CD4-positive, alpha-beta T cell treated with Interleukin-15 for 4 hours (primary cell): ENCODE results near the gene SPEN.
"Not testable (repeated sequence)": the region's sequence is repeated elsewhere in the genome, so short reads cannot be mapped to it uniquely, and the experiment has no call there.

Source experiments
- DNase-seq: peaks from one replicate; pipeline ENCODE4 v3.0.0-alpha.2; 2020; ENCODE audit warnings: low spot score

SPEN gene

DNA sequence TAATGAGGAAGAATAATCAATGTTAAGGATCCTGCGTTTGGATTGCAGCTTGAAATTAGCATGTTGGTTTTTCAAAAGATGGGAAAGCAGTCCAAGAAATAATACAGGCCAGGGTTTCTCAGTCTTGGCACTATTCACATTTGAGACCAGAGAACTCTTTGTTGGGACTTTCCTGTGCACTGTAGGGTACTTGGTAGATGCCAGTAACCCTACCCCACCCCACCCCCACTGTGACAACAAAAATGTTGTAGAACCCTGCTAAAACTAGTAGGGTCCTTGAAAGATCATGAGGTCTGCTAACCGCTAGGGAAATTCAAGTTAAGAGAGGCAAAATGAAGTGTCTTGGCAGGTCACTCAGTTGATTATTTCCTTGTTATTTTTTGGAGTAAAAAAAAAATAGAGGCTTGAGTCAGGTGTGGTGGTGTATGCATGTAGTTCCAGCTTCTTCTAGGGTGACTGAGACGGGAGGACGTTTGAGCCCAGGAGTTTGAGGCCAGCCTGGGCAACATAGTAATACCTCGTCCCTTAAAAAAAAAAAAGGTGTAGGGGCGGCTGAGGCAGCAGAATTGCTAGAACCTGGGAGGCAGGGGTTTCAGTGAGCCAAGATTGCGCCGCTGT, 53.3 kb downstream of the SPEN start:
- DNase-seq: no peak

DNA sequence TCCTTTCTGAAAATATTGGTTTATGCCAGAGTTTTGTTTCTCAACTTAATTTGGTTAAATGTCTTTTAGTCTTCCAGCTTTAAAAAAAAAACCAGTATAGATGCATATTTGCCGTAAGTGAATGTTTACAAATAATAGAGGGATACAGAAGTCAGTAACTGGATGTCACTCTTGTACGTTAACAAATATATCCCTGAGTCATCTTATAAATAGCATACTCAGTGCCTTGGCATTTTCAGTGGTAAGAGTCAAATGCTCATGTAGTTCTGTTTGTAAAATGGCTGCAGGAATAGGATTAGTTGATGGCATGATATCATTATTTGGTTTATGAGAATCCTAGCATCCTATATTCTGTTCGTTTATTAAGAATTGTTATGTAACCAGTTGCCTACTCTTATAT, 55.4 kb downstream of the SPEN start:
- no peak for DNase-seq

DNA sequence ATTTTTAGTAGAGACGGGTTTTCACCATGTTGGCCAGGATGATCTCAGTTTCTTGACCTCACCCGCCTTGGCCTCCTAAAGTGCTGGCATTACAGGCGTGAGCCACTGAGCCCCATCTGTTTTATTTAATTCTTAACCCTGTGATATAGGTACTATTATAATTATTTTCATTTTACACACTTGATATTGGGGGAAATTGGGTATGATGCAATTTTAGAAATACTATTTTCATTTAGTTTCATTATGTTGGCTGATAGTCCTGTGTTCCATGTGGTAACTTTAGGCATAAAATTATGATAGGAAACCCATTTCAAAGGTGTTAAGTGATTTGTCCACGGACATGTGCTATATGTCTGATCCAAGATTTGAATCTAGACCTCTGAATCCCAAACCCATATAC, 61.1 kb downstream of the SPEN start:
- no peak for DNase-seq

DNA sequence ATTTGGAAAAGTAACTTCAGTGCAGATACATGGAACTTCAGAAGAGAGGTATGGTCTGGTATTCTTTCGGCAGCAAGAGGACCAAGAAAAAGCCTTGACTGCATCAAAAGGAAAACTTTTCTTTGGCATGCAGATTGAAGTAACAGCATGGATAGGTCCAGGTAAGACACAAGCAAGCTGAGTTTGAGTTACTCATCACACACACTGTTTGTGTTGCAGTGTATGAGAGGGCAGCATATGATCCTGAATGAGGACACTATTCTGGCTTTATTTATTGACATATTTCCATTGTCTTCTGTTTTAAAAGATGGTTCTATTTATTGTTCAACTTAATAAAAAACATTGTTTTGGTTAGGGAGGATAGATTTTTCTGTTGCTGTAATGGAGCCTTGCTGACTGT, 63.6 kb downstream of the SPEN start:
- no peak for DNase-seq

DNA sequence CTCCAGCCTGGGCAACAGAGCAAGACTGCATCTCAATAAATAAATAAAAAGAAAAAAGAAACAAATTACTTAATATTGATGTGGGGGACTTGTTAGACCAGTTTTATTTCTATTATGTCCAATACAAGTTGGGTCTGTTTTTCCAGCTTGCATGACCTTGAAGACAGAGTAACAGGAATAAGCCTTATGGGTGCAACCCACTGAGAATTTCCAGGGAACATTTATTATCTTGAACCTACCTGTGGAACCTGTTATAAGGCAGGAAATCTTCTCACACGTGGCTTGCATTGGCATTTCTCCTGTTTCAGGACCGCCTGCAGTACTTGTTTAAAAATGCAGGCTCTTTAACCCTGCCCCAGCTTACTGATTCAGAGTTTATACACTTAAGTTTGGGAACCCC, 64.4 kb downstream of the SPEN start:
- no peak for DNase-seq

DNA sequence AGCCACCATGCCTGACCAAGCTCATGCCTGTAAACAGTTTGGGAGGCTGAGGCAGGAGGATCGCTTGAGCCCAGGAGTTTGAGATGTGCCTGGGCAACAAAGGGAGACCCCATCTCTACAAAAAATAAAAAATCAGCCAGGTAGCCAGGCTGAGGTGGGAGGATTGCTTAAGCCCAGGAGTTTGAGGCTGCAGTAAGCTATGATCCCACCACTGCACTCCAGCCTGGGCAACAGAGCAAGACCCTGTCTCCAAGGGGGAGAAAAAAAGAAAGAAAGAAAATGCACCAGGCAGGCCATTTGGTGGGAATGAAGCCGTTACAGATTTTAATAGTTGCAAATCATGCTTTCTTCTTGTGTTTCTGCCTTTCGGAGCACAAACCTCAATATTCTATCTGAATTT, 66.1 kb downstream of the SPEN start:
- DNase-seq: not testable (repeated sequence)

DNA sequence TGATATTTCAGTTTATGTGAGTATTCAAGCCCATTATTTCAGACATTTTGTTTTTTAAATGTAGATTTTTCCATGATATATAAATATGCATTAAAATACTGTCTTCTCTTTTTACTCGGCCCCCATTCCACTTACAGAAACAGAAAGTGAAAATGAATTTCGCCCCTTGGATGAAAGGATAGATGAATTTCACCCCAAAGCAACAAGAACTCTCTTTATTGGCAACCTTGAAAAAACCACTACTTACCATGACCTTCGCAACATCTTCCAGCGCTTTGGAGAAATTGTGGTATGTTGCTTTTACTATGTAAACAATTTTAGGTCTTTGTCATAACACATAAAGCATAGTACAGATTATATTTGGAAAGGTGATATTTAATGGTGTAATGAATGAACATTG, 68.5 kb downstream of the SPEN start:
- DNase-seq: peak; percentile 18

DNA sequence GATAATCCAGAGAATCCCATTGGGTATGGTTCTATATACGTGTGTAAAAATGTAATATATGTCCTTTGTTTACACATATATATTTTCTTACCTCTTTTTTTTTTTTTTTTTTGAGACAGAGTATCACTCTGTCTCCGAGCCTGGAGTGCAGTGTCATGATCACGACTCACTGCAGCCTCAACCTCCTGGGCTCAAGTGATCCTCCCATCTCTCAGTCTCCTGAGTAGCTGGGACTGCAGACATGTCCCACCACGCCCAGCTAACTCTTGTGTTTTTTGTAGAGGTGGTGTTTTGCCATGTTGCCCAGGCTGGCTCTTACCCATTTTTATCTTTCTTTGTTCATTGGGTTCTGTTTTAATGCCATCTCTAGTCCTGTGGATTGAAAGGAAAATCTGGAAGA, 68.9 kb downstream of the SPEN start:
- DNase-seq: peak; percentile 17

DNA sequence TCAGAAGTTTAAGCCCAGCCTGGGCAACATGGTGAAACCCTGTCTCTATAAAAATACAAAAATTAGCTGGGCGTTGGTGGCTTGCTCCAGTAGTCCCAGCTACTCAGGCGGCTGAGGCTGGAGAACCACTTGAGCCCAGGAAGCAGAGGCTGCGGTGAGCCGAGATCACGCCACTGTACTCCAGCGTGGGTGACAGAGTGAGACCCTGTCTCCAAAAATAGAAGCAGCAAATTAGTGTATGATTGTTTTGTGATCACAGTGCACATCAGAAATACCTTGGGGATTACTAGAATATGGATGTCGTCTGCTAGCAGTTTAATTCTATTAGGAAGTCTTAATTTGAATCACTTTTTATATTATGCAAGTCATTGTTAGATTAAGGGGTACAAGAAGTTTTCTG, 69.4 kb downstream of the SPEN start:
- DNase-seq: no peak

DNA sequence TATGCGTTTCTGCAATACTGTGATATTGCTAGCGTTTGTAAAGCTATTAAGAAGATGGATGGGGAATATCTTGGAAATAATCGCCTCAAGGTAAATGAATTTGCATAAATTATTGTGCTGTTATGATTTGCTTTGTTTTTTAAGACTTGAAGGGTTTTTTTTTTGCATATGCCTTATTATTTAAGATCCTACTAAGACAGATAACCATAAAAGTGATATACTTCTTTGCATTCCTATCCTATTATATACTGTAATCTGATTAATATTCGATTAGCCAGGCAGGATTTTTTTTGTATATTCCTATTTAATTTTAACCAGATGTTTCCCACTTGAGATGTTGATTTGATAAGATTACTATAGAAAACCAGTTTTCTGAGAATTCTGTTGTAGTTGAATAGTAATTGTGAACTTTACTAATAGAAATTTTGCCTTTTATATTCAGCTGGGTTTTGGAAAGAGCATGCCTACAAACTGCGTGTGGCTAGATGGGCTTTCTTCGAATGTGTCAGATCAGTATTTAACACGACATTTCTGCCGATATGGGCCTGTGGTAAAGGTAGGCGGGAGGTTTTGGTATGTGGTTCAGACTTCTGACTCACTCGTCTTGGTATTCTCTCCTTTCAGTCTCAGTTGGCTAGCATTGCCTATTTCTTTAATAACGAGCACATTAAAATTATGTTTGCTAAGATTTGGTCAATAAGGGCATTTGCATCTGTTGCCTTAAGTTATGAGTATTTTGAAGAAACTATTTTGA, 71.6 kb downstream of the SPEN start:
- DNase-seq: peak; percentile 78

DNA sequence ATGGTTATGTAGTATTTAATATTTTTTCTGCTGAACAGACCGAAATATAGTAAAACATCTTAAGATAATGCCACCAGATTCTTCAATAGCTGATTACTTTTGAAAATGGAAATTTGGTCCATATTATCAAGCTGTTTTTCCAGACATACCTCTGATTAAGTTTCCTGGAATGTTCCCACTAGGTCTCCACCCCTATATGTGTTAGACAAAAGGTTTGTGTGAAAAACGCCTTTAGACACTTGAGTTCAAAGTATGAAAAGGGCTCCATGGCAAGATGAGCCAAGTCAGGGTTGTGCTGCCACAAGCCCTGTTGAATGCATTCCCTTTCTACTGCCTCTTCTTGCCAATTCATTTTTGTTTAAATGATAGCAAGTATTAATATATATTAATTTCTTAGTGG, 75.7 kb downstream of the SPEN start:
- DNase-seq: no peak

DNA sequence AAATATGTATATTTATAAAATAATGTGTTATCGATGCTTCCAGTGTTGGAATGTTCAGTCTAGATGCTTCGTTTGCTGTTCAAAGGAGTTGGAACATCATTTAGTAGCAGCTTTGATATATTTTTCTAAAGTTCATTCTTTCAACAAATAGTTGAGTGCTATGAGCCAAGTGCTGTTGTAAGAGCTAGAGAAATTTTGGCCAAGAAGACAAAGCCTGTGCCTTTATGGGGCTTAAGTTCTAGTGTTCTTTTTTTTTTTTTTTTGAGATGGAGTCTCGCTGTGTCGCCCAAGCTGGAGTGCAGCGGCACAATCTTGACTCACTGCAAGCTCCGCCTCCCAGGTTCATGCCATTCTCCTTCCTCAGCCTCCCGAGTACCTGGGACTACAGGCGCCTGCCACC, 78.9 kb downstream of the SPEN start:
- not testable (repeated sequence) for DNase-seq

DNA sequence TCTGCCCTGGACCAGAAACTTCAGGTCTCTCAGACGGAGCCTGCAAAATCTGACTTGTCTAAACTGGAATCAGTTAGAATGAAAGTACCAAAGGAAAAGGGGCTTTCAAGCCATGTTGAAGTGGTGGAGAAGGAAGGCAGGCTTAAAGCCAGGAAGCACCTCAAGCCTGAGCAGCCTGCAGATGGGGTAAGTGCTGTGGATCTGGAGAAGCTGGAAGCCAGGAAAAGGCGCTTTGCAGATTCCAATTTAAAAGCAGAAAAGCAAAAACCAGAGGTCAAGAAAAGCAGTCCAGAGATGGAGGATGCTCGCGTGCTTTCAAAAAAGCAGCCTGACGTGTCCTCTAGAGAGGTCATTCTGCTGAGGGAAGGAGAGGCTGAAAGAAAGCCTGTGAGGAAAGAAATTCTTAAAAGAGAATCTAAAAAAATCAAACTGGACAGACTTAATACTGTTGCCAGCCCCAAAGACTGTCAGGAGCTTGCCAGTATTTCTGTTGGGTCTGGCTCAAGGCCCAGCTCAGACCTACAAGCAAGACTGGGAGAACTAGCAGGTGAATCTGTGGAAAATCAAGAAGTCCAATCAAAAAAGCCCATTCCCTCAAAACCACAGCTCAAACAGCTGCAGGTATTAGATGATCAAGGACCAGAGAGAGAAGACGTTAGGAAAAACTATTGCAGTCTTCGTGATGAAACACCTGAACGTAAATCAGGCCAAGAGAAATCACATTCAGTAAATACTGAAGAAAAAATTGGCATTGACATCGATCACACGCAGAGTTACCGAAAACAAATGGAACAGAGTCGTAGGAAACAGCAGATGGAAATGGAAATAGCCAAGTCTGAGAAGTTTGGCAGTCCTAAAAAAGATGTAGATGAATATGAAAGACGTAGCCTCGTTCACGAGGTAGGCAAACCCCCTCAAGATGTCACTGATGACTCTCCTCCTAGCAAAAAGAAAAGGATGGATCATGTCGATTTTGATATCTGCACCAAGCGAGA, 81.8 kb downstream of the SPEN start:
- no peak for DNase-seq

DNA sequence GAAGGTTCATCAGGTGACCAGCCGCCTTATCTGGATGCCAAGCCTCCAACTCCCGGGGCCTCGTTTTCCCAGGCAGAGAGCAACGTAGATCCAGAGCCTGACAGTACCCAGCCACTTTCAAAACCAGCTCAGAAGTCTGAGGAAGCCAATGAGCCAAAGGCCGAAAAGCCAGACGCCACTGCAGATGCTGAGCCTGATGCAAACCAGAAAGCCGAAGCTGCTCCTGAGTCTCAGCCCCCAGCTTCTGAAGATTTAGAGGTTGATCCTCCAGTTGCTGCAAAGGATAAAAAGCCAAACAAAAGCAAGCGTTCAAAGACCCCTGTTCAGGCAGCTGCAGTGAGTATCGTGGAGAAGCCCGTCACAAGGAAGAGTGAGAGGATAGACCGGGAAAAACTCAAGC, 83.9 kb downstream of the SPEN start:
- no peak for DNase-seq

DNA sequence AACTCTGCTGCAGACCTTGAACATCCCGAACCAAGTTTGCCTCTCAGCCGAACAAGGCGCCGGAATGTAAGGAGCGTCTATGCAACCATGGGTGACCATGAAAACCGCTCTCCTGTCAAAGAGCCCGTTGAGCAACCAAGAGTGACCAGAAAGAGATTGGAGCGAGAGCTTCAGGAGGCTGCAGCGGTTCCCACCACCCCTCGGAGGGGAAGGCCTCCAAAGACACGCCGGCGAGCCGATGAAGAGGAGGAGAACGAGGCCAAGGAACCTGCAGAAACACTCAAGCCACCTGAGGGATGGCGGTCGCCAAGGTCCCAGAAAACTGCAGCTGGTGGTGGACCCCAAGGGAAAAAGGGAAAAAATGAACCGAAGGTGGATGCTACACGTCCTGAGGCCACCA, 84.4 kb downstream of the SPEN start:
- no peak for DNase-seq

DNA sequence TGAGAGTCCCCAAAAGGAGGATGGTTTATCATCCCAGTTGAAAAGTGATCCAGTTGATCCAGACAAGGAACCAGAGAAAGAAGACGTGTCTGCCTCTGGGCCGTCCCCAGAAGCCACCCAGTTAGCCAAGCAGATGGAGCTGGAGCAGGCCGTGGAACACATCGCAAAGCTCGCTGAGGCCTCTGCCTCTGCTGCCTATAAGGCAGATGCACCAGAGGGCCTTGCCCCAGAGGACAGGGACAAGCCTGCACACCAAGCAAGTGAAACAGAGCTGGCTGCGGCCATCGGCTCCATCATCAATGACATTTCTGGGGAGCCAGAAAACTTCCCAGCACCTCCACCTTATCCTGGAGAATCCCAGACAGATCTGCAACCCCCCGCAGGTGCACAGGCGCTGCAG, 85.1 kb downstream of the SPEN start:
- DNase-seq: no peak

DNA sequence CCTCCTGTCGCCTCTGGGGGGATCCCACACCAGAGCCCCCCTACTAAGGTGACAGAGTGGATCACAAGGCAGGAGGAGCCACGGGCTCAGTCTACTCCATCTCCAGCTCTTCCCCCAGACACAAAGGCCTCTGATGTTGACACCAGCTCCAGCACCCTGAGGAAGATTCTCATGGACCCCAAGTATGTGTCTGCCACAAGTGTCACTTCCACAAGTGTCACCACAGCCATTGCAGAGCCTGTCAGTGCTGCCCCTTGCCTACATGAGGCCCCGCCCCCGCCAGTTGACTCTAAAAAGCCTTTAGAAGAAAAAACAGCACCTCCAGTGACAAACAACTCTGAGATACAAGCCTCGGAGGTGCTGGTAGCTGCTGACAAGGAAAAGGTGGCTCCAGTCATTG, 86.2 kb downstream of the SPEN start:
- DNase-seq: no peak

DNA sequence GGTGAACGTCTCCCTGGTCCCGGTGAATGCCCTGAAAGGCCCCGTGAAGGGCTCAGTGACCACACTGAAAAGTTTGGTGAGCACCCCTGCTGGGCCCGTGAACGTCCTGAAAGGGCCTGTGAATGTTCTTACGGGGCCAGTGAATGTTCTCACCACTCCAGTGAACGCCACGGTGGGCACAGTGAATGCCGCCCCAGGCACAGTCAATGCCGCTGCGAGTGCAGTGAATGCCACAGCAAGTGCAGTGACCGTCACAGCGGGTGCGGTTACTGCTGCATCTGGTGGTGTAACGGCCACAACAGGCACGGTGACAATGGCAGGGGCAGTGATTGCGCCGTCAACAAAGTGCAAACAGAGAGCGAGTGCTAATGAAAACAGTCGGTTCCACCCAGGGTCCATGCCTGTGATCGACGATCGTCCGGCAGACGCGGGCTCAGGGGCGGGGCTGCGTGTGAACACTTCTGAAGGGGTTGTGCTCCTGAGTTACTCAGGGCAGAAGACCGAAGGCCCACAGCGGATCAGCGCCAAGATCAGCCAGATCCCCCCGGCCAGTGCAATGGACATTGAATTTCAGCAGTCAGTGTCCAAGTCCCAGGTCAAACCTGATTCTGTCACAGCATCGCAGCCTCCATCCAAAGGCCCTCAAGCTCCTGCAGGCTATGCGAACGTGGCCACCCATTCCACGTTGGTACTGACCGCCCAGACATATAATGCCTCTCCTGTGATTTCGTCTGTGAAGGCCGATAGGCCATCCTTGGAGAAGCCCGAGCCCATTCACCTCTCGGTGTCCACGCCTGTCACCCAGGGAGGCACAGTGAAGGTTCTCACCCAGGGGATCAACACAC, 86.9 kb downstream of the SPEN start:
- DNase-seq: no peak

DNA sequence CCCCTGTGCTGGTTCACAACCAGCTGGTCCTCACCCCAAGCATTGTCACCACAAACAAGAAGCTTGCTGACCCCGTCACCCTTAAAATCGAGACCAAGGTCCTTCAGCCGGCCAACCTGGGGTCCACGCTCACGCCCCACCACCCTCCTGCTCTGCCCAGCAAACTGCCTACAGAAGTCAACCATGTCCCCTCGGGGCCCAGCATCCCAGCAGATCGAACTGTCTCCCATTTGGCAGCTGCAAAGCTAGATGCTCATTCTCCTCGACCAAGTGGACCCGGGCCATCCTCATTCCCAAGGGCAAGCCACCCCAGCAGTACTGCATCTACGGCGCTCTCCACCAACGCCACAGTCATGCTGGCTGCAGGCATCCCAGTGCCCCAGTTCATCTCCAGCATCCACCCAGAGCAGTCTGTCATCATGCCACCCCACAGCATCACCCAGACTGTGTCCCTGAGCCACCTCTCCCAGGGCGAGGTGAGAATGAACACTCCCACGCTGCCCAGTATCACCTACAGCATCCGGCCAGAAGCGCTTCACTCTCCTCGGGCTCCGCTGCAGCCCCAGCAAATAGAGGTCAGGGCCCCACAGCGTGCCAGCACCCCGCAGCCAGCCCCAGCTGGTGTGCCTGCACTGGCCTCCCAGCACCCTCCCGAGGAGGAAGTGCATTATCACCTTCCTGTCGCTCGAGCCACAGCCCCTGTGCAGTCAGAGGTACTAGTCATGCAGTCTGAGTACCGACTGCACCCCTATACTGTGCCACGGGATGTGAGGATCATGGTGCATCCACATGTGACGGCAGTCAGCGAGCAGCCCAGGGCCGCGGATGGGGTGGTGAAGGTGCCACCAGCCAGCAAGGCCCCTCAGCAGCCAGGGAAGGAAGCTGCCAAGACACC, 87.8 kb downstream of the SPEN start:
- DNase-seq: no peak

DNA sequence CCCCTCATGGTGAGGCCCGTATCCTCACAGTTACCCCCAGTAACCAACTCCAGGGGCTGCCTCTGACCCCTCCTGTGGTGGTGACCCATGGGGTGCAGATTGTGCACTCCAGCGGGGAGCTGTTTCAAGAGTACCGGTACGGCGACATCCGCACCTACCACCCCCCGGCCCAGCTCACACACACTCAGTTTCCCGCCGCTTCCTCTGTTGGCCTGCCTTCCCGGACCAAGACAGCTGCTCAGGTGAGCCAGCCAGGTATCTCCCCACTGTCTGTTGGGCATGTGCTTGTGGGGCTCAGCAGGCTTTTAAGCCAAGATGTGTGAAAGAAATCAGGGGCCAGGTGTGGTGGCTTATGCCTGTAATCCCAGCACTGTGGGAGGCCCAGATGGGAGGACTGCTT, 88.5 kb downstream of the SPEN start:
- DNase-seq: no peak

DNA sequence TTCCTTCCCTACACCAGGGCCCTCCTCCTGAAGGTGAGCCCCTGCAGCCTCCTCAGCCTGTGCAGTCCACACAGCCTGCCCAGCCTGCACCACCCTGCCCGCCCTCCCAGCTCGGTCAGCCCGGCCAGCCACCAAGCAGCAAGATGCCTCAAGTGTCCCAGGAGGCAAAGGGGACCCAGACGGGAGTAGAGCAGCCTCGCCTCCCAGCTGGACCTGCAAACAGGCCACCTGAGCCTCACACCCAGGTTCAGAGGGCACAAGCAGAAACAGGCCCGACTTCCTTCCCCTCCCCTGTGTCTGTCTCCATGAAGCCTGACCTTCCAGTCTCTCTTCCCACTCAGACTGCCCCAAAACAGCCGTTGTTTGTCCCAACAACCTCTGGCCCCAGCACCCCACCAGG, 89.6 kb downstream of the SPEN start:
- no peak for DNase-seq
